Fibroblast of mammary gland (primary cell): Measurements from ENCODE around the gene PRRG2.

ENCODE experiments used
- DNase-seq: peaks from one replicate; pipeline ENCODE4 v3.0.0-alpha.2; 2010; ENCODE audit warnings: low read depth
- H3K4me3 ChIP-seq: 2 replicates; pipeline ENCODE4 v1.5.1; 2011; ENCODE audit warnings: low read depth, mild to moderate bottlenecking, low read length, moderate library complexity; ENCODE audit not compliant: control insufficient read depth
- TF ChIP-seq, protein P1 (sequence below): conservative IDR thresholded peaks from 2 replicates; pipeline ENCODE4 v1.5.1; 2011; ENCODE audit warnings: low read depth, low read length, inconsistent platforms; ENCODE audit not compliant: control insufficient read depth, insufficient read depth

Gene PRRG2

GRCh38 chr19:49551531-49551930 lies 29.6 kb upstream of the PRRG2 start:
- no peak overlapping the region for H3K4me3 ChIP-seq
- TF ChIP-seq, protein P1, sequence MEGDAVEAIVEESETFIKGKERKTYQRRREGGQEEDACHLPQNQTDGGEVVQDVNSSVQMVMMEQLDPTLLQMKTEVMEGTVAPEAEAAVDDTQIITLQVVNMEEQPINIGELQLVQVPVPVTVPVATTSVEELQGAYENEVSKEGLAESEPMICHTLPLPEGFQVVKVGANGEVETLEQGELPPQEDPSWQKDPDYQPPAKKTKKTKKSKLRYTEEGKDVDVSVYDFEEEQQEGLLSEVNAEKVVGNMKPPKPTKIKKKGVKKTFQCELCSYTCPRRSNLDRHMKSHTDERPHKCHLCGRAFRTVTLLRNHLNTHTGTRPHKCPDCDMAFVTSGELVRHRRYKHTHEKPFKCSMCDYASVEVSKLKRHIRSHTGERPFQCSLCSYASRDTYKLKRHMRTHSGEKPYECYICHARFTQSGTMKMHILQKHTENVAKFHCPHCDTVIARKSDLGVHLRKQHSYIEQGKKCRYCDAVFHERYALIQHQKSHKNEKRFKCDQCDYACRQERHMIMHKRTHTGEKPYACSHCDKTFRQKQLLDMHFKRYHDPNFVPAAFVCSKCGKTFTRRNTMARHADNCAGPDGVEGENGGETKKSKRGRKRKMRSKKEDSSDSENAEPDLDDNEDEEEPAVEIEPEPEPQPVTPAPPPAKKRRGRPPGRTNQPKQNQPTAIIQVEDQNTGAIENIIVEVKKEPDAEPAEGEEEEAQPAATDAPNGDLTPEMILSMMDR = no peak
- no peak for DNase-seq

GRCh38 chr19:49552749-49553148 lies 28.4 kb upstream of the PRRG2 start:
- TF ChIP-seq, protein P1 = no peak
- DNase-seq = no peak

DNA sequence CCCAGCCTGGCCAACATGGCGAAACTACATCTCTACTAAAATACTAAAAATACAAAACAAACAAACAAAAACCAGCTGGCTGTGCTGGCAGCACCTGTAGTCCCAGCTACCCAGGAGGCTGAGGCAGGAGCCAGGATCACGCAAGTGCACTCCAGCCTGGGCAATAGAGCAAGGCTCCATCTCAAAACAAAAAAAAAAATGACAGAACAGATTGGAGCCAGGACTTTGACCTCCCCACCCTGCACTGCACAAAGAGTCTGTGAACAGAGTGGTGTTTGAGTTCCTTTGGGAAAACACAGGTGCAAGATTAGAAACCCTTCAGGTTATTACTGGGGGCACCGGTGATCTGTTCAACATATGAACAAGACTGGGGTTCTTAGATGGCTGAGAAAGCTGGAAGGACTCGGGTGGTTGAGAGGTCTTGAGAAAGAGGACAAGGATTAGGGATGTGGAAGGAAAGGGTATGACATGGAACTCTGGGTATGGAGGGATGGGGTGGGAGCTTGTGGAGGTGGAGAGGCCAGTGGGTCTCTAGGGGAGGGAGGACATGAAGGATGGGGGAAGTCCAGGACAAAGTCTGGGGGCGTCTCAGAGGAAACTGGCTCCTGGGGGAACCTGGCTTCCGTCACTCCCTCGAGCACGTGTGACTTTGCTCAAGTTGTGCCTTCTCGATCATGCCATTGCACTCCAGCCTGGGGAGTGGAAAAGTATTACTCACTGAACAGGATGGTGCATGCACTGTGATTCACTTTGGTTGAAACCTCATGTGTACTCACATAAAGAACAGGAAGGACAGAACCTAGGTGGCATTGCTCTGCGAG lies 27.5 kb upstream of the PRRG2 start:
- peak; percentile 86 for DNase-seq
- TF ChIP-seq, protein P1 = no peak
- H3K4me3 ChIP-seq = no peak overlapping the region

More at GRCh38 chr19:49552749-49553148, 28.4 kb upstream of the PRRG2 start:
- no peak overlapping the region for H3K4me3 ChIP-seq

DNA sequence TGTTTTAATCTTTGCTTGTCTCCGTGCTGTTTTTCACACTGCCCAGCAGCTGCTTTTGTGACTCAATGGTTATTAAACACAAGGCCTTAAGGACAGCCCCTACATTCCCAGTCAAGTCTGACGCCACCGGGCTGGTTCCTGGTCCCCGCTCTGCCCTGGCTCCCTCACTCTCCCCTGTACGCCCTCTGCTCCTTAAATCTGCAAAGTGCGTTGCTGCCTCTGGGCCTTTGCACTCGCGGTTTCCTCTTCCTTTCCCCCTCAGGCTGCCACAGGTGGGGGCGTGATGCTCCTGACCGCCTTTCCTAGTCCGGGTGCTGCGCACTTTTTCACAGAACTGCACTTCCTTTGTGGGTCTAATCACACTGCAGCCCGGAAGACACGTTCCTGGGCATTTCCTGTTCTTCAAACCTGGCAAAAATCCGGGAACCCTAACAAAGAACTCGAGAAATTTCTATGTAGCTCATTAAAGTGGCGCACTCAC lies 26.4 kb upstream of the PRRG2 start:
- DNase-seq = no peak
- TF ChIP-seq, protein P1 = no peak
- no peak overlapping the region for H3K4me3 ChIP-seq

DNA sequence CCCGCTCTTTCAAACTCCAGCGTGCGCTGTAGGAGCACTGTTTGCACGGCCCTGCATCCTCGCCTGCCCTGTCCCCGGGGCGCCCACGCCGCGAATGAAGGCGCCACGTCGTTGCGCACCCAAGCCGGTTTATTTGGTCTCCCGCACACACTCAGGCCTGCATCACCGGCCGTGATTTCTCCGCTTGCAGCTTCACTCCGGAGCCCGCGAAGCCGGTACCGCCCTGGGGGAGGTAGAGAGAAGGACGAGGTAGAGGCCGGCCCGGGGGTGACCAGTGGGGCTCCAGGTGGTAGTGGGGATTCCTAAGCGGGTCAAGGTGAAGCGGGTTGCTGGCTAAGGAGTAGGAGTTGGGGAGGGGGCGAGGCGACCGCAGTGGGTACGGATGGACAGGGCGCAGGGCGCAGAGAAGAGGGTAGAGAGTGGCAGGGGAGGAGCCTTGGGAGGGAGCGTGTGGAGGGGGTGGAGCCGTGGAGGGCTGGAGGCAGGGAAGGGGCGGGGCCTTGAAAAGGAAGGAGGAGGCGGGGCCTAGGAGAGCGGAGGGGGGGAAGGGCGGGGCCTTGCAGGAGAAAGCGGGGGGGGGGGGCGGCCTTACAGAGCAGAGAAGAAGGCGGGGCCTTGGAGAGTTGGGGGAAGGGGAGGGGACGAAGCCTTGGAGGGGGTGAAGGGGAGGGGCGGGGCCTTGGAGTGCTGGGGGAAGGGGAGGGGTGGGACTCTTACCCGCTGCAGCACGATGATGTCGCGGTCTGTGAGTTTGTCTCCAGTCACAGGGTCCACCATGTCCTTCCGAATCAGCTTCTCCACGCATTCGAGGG lies 25.3 kb upstream of the PRRG2 start:
- H3K4me3 ChIP-seq = no peak overlapping the region
- TF ChIP-seq, protein P1 = no peak
- peak; percentile 55 for DNase-seq

DNA sequence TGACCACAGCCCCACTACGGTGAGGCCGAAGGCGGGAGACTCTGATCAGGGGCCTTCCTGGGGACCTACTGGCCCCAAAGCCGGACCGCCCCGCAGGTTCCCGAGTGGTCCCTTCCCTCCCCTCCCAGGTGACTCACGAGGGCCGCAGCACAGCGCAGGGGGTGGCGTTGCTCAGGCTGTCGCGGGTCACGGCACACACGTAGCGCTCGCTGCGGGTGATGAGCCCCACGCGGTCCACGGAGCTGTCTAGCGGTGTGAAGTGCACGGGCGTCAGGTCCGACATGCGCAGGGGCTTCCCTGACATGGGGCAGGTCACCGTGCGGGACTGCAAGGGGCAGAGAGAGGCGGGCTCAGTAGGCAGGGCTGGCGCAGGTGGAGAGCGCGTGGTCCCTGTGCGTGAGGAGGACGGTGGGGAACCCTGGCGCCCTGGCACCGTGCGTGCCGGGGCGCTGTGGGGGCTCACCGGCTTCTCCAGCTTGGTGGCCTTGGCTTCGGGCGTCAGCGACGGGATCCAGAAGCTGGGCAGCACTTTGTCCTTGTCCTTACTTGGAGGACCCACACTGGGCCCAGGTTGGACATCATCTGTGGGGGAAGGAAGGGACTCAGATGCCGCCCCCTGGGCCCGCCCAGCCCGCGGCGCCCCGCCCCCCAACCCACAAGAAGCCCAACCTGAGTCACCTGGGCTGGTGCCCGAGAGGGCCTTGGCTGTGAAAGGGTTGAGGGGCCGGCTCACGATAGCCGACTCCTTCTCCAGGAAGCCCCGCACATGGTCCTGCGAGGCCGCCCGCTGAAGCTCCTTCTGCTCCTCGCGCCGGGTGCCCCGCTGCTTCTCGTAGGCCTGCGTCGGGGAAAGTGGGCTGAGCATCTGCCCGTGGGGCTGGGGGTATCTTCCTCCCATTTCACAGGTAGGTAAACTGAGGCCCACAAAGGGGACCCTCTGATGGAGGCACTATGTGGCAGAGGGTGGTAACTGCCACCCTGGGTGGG lies 24.4 kb upstream of the PRRG2 start:
- peak; percentile 30 for DNase-seq
- no peak overlapping the region for H3K4me3 ChIP-seq
- TF ChIP-seq, protein P1 = no peak
